Activated B cell treated with CpG ODN at 0.5 μM for 24 hours (primary cell): ENCODE results near the gene IMPA2. TPM values are rescaled to one million over a fixed set of nuclear protein-coding genes. Genes with fewer than 3 reads are reported as not detected.

Experiments used
- ATAC-seq: fragments of 200-7000 bp; cut with Tn5 transposase; one replicate; pipeline ENCODE4 v1.10.0; 2021; ENCODE audit warnings: low read depth, mild to moderate bottlenecking, moderate library complexity
- CTCF ChIA-PET: fragments of 350-600 bp; sonication (Branson Sonifier 250); formaldehyde crosslinking; loops from one replicate; lab custom pipeline; 2021; ENCODE audit warnings: antibody characterized with exemption; lab: Charles Lee
- POLR2A ChIA-PET: fragments of 350-600 bp; sonication (Branson Sonifier 250); formaldehyde crosslinking; loops from one replicate; lab custom pipeline; 2021; ENCODE audit warnings: antibody characterized with exemption; lab: Charles Lee
- DNase-seq: peaks from one replicate; pipeline ENCODE4 v3.0.0; 2022
- H3K27ac Mint-ChIP-seq: one replicate; pipeline ENCODE4 v1.8.0; 2020; ENCODE audit warnings: mixed read lengths
- H3K27me3 Mint-ChIP-seq: one replicate; pipeline ENCODE4 v1.8.0; 2021; ENCODE audit warnings: mixed read lengths
- H3K36me3 Mint-ChIP-seq: one replicate; pipeline ENCODE4 v1.8.0; 2021; ENCODE audit warnings: low read depth, mixed read lengths
- H3K4me1 Mint-ChIP-seq: one replicate; pipeline ENCODE4 v1.8.0; 2021; ENCODE audit warnings: mixed read lengths
- H3K4me3 Mint-ChIP-seq: one replicate; pipeline ENCODE4 v1.8.0; 2020; ENCODE audit warnings: mild to moderate bottlenecking, mixed read lengths
- H3K9me3 Mint-ChIP-seq: one replicate; pipeline ENCODE4 v1.8.0; 2020; ENCODE audit warnings: mixed read lengths
- CTCF ChIP-seq: fragments of 200-600 bp; IDR thresholded peaks from one replicate; pipeline ENCODE4 v1.8.0; 2022; ENCODE audit warnings: antibody characterized with exemption, mild to moderate bottlenecking
- intact Hi-C: fragments of 100-400 bp; cut with micrococcal nuclease; formaldehyde crosslinking; loops from one replicate; pipeline ENCODE4 v1.15.1; 2024
- total RNA-seq: library from RNA; stranded (reverse); gene quantifications from 2 replicates; pipeline ENCODE4 v1.2.3, GENCODE V29; 2022

IMPA2 gene
- total RNA-seq, 1 donor from 2014 or later: 7.5 TPM

DNA sequence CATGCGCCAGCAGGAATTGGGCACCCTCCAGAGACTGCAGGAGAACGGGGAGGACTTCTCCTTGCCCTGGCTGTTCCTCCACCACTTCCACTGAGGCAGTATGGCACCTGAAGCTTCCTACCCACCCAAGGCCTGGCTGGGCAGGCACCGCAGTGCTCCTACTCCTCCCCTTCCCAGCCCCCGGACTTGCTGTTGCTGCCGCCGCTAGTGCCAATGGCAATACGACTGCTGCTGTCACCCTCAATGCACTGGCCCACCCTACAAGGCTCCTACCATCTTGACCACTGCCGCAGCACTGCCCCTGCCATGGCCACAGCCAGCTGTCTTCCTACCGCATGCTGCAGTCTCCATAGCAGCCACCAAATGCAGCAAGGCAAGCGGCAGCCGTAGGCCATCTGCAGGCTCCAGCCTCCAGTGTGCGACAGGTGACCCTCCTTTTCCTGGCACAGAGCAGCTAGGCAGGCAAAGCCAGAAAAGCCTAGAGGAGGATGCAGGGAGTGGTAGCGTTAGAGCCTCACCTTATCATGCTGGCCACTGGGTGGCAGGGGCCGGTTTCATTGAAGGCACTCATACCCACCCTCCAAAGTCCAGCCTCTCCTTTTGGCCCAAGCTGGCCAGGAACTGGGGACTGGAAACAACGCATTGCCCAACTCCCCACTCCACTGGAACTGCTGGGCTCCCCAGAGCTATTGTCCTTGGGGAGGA is 64.9 kb downstream of the IMPA2 start:
- no peak overlapping the region for H3K4me3 Mint-ChIP-seq
- H3K27ac Mint-ChIP-seq: no peak overlapping the region
- DNase-seq (no peak), ATAC-seq (no peak)
- H3K9me3 Mint-ChIP-seq: no peaks in the 10 kb centered on the region
- intact Hi-C loops: no loop called here
- POLR2A ChIA-PET: no interaction called here
- CTCF ChIA-PET: no interaction called here
- no peaks in the 10 kb centered on the region for H3K36me3 Mint-ChIP-seq
- peaks cover 31% of the 10 kb centered on the region for H3K4me1 Mint-ChIP-seq
- TF ChIP-seq CTCF: no peak
- H3K27me3 Mint-ChIP-seq: peaks cover 5% of the 10 kb centered on the region

- peak overlapping the region; percentile 35 for H3K27ac Mint-ChIP-seq
- ChIA-PET CTCF (no interaction called here), POLR2A (no interaction called here)
- no peaks in the 10 kb centered on the region for H3K27me3 Mint-ChIP-seq
- intact Hi-C loops: no loop called here
- H3K36me3 Mint-ChIP-seq: no peaks in the 10 kb centered on the region
- peaks cover 37% of the 10 kb centered on the region for H3K4me1 Mint-ChIP-seq
- TF ChIP-seq CTCF: no peak
- no peak for ATAC-seq
- H3K9me3 Mint-ChIP-seq: no peaks in the 10 kb centered on the region
- DNase-seq: no peak
- no peak overlapping the region for H3K4me3 Mint-ChIP-seq
These were observed 65.5 kb downstream of the IMPA2 start for GRCh38 chr18:12046751-12047335.

DNA sequence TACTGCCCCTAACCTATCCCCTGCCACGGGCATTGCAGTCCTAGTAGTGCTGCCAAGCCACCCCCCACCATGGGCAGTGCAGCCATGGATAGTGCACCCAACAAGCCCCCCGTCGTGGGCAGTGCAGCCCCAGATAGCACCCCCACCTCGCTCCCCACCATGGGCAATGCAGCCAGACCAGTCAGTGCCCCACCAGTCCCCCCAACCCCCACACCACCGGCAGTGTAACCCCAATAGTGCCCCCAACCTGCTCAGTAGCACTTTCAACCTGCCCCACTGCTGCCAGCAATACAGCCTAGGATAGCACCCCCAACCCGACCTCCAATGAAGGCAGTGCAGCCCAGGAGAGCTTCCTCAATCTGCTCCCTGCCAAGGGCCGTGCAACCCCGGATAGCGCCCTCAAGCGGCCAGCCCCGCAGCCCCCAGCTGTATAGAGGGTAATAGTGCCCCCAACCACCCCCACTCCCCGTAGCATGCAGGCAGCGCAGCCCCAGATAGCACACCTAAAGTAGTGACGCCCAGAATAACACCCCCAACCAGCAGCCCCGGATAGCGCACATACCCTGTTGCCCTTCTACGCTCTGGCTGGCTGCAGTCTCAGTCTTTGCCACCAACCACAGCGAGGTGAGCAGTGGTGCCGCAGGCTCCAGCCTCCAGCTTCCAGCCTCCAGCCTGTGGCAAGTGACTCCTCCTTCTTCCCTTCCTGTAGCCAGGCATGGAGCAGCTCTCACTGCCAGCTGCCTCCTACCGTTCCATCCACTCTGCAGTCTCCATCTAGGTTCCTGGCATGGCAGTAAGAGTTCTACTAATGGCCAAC is 66.9 kb downstream of the IMPA2 start:
- ATAC-seq (no peak), DNase-seq (no peak)
- POLR2A ChIA-PET: interaction anchor here (0.6 to 1.1 kb wide), 3 partner anchors 40 to 101 kb away, joined by 3 read pairs; partner anchors contain the start of gene IMPA2
- H3K9me3 Mint-ChIP-seq: no peaks in the 10 kb centered on the region
- peaks cover 48% of the 10 kb centered on the region for H3K4me1 Mint-ChIP-seq
- H3K4me3 Mint-ChIP-seq: no peak overlapping the region
- intact Hi-C loops: no loop called here
- no peak for TF ChIP-seq CTCF
- no peak overlapping the region for H3K27ac Mint-ChIP-seq
- no peaks in the 10 kb centered on the region for H3K36me3 Mint-ChIP-seq
- H3K27me3 Mint-ChIP-seq: no peaks in the 10 kb centered on the region
- CTCF ChIA-PET: interaction anchor here (2.2 to 3.3 kb wide), 2 partner anchors 7 to 9 kb away, joined by 8 to 31 read pairs; no protein-coding TSS in a partner anchor

- intact Hi-C loops: no loop called here
- DNase-seq: no peak
- no peaks in the 10 kb centered on the region for H3K27me3 Mint-ChIP-seq
- H3K27ac Mint-ChIP-seq: no peak overlapping the region
- no peaks in the 10 kb centered on the region for H3K9me3 Mint-ChIP-seq
- POLR2A ChIA-PET: interaction anchor here (1.1 to 1.2 kb wide), 3 partner anchors 68 to 328 kb away, joined by 3 to 4 read pairs (median 3); partner anchors contain the start of genes AFG3L2 and IMPA2
- TF ChIP-seq CTCF: no peak
- no peak for ATAC-seq
- no peak overlapping the region for H3K4me3 Mint-ChIP-seq
- H3K36me3 Mint-ChIP-seq: no peaks in the 10 kb centered on the region
- peaks cover 52% of the 10 kb centered on the region for H3K4me1 Mint-ChIP-seq
- CTCF ChIA-PET: interaction anchor here (1.9 to 3.3 kb wide), 3 partner anchors 8 to 111 kb away, joined by 7 to 31 read pairs (median 8); no protein-coding TSS in a partner anchor
These were observed 67.5 kb downstream of the IMPA2 start for GRCh38 chr18:12048827-12049175.
